WTC11 (cell line): ENCODE data around the gene DHRS9. TPM values are rescaled to one million over a fixed set of nuclear protein-coding genes. Genes with fewer than 3 reads are reported as not detected.

Experiments used
- ATAC-seq: fragments of 200-7000 bp; cut with Tn5 transposase; 2 replicates; pipeline ENCODE4 v1.10.0; 2021; ENCODE audit warnings: mild to moderate bottlenecking, moderate library complexity
- CTCF ChIA-PET: fragments of 300-600 bp; sonication (Branson Sonifier 250); formaldehyde crosslinking; loops from one replicate; lab custom pipeline; 2021; ENCODE audit warnings: antibody characterized with exemption; lab: Charles Lee
- POLR2A ChIA-PET: fragments of 350-600 bp; sonication (Branson Sonifier 250); formaldehyde crosslinking; loops from one replicate; lab custom pipeline; 2021; ENCODE audit warnings: antibody characterized with exemption; lab: Charles Lee
- DNase-seq: peaks from one replicate; pipeline ENCODE4 v3.0.0; 2021; ENCODE audit warnings: low spot score
- H3K27ac Mint-ChIP-seq: 2 replicates; pipeline ENCODE4 v1.8.0; 2021; ENCODE audit warnings: mixed read lengths
- H3K27me3 Mint-ChIP-seq: 2 replicates; pipeline ENCODE4 v1.8.0; 2021; ENCODE audit warnings: low read depth, mild to moderate bottlenecking, moderate library complexity, mixed read lengths
- H3K36me3 Mint-ChIP-seq: 2 replicates; pipeline ENCODE4 v1.8.0; 2021; ENCODE audit warnings: mixed read lengths
- H3K4me1 Mint-ChIP-seq: 2 replicates; pipeline ENCODE4 v1.8.0; 2022; ENCODE audit warnings: mixed read lengths
- H3K4me3 Mint-ChIP-seq: 2 replicates; pipeline ENCODE4 v1.8.0; 2021; ENCODE audit warnings: mild to moderate bottlenecking, moderate library complexity, mixed read lengths
- H3K9me3 Mint-ChIP-seq: 2 replicates; pipeline ENCODE4 v1.8.0; 2021; ENCODE audit warnings: mixed read lengths
- AFF4 ChIP-seq: sonication (generic); formaldehyde crosslinking; IDR thresholded peaks from 2 replicates; pipeline ENCODE4 v1.8.1; 2023; ENCODE audit warnings: mild to moderate bottlenecking, missing genetic modification reagents, borderline replicate concordance
- CDX4 ChIP-seq: fragments of 250-450 bp; sonication (Bioruptor Pico); IDR thresholded peaks from 2 replicates; pipeline ENCODE4 v1.9.0; 2021; ENCODE audit warnings: moderate library complexity, mild to moderate bottlenecking, inconsistent platforms, borderline replicate concordance
- CREM ChIP-seq: sonication (generic); formaldehyde crosslinking; IDR thresholded peaks from 2 replicates; pipeline ENCODE4 v1.8.1; 2022; ENCODE audit warnings: mild to moderate bottlenecking, missing genetic modification reagents, moderate library complexity
- ETV6 ChIP-seq: sonication (generic); formaldehyde crosslinking; IDR thresholded peaks from 2 replicates; pipeline ENCODE4 v1.8.1; 2022; ENCODE audit warnings: mild to moderate bottlenecking, missing genetic modification reagents
- HMGA2 ChIP-seq: fragments of 250-450 bp; sonication (Bioruptor Pico); IDR thresholded peaks from 2 replicates; pipeline ENCODE4 v1.4.0; 2021; ENCODE audit warnings: mild to moderate bottlenecking, moderate library complexity
- JAZF1 ChIP-seq: fragments of 250-450 bp; sonication (Bioruptor Pico); IDR thresholded peaks from 2 replicates; pipeline ENCODE4 v1.9.0; 2021; ENCODE audit warnings: moderate library complexity, mild to moderate bottlenecking, inconsistent platforms
- MLX ChIP-seq: sonication (generic); formaldehyde crosslinking; IDR thresholded peaks from 2 replicates; pipeline ENCODE4 v1.8.1; 2023; ENCODE audit warnings: mild to moderate bottlenecking, missing genetic modification reagents, moderate library complexity
- NFYB ChIP-seq: sonication (generic); formaldehyde crosslinking; conservative IDR thresholded peaks from 2 replicates; pipeline ENCODE4 v1.8.0; 2022; ENCODE audit warnings: low read depth, missing genetic modification reagents
- SMAD4 ChIP-seq: sonication (generic); formaldehyde crosslinking; IDR thresholded peaks from 2 replicates; pipeline ENCODE4 v1.8.0; 2022; ENCODE audit warnings: mild to moderate bottlenecking, missing genetic modification reagents
- STAT6 ChIP-seq: sonication (generic); formaldehyde crosslinking; conservative IDR thresholded peaks from 2 replicates; pipeline ENCODE4 v1.8.1; 2023; ENCODE audit warnings: mild to moderate bottlenecking, low read depth, missing genetic modification reagents, moderate library complexity
- USF1 ChIP-seq: sonication (generic); formaldehyde crosslinking; IDR thresholded peaks from 2 replicates; pipeline ENCODE4 v1.8.0; 2022; ENCODE audit warnings: mild to moderate bottlenecking, missing genetic modification reagents
- ZNF121 ChIP-seq: sonication (generic); formaldehyde crosslinking; IDR thresholded peaks from 2 replicates; pipeline ENCODE4 v1.8.0; 2023; ENCODE audit warnings: missing genetic modification reagents
- ZNF219 ChIP-seq: sonication (generic); formaldehyde crosslinking; IDR thresholded peaks from 2 replicates; pipeline ENCODE4 v1.8.0; 2023; ENCODE audit warnings: missing genetic modification reagents, mild to moderate bottlenecking, borderline replicate concordance
- ZNF263 ChIP-seq: sonication (generic); formaldehyde crosslinking; IDR thresholded peaks from 2 replicates; pipeline ENCODE4 v1.8.1; 2022; ENCODE audit warnings: low read depth, mild to moderate bottlenecking, moderate library complexity, missing genetic modification reagents
- ZNF281 ChIP-seq: sonication (generic); formaldehyde crosslinking; IDR thresholded peaks from 2 replicates; pipeline ENCODE4 v1.8.0; 2023; ENCODE audit warnings: mild to moderate bottlenecking, missing genetic modification reagents
- ZNF317 ChIP-seq: sonication (generic); formaldehyde crosslinking; IDR thresholded peaks from 2 replicates; pipeline ENCODE4 v1.8.1; 2023; ENCODE audit warnings: low read depth, mild to moderate bottlenecking, moderate library complexity, missing genetic modification reagents, borderline replicate concordance
- ZNF425 ChIP-seq: fragments of 250-450 bp; sonication (Bioruptor Pico); conservative IDR thresholded peaks from 2 replicates; pipeline ENCODE4 v1.9.0; 2021; ENCODE audit warnings: mild to moderate bottlenecking
- ZNF671 ChIP-seq: fragments of 250-450 bp; sonication (Bioruptor Pico); IDR thresholded peaks from 2 replicates; pipeline ENCODE4 v1.8.0; 2021; ENCODE audit warnings: mild to moderate bottlenecking
- ZSCAN18 ChIP-seq: fragments of 250-450 bp; sonication (Bioruptor Pico); IDR thresholded peaks from 2 replicates; pipeline ENCODE4 v2.1.2; 2022; ENCODE audit warnings: mild to moderate bottlenecking, moderate library complexity
- total RNA-seq: library from RNA; stranded (reverse); gene quantifications from 3 replicates; pipeline ENCODE4 v1.2.3, GENCODE V29; 2021

DHRS9 gene
- total RNA-seq, 1 experiment from 2014 or later: not detected

GRCh38 chr2:169073963-169074751, 4.8 kb downstream of the DHRS9 start (continued):
- TF ChIP-seq ZNF281 (CRISPR knock-in tag) (no peak), CDX4 (CRISPR knock-in tag) (no peak), ZNF219 (CRISPR knock-in tag) (no peak), STAT6 (CRISPR knock-in tag) (no peak), ZNF671 (no peak)

GRCh38 chr2:169077674-169078240, 8.4 kb downstream of the DHRS9 start:
- H3K4me3 Mint-ChIP-seq: no peak overlapping the region
- no peak for ATAC-seq
- no peaks in the 10 kb centered on the region for H3K9me3 Mint-ChIP-seq
- H3K27ac Mint-ChIP-seq: no peak overlapping the region
- ChIA-PET POLR2A (no interaction called here), CTCF (no interaction called here)
- no peaks in the 10 kb centered on the region for H3K36me3 Mint-ChIP-seq
- H3K4me1 Mint-ChIP-seq: no peaks in the 10 kb centered on the region
- DNase-seq: no peak
- no peaks in the 10 kb centered on the region for H3K27me3 Mint-ChIP-seq
- no peak for TF ChIP-seq MLX (CRISPR knock-in tag)
- no peak for TF ChIP-seq ZNF425 (CRISPR knock-in tag)
- no peak for TF ChIP-seq JAZF1 (CRISPR knock-in tag)
- no peak for TF ChIP-seq ZNF317 (CRISPR knock-in tag)
- TF ChIP-seq ZNF121 (CRISPR knock-in tag): no peak
- TF ChIP-seq ZNF263 (CRISPR knock-in tag): no peak
- TF ChIP-seq SMAD4 (CRISPR knock-in tag): no peak
- TF ChIP-seq ETV6 (CRISPR knock-in tag): no peak
- no peak for TF ChIP-seq AFF4
- TF ChIP-seq NFYB (CRISPR knock-in tag): no peak
- no peak for TF ChIP-seq CREM
- TF ChIP-seq ZSCAN18 (CRISPR knock-in tag): no peak
- TF ChIP-seq HMGA2 (CRISPR knock-in tag): no peak
- TF ChIP-seq USF1 (CRISPR knock-in tag): no peak
